Neural crest cell (in vitro differentiated cells): Measurements from ENCODE around the gene SCN5A. TPM values are rescaled to one million over a fixed set of nuclear protein-coding genes. Genes with fewer than 3 reads are reported as not detected.

Source experiments
- DNase-seq: peaks from one replicate; pipeline ENCODE4 v3.0.0; 2021; ENCODE audit warnings: low read depth, mixed read lengths, low spot score
- H3K27ac Mint-ChIP-seq: one replicate; pipeline ENCODE4 v1.8.0; 2021; ENCODE audit warnings: mild to moderate bottlenecking, mixed read lengths; ENCODE audit not compliant: unreplicated experiment
- H3K27me3 Mint-ChIP-seq: 2 replicates; pipeline ENCODE4 v1.8.0; 2021; ENCODE audit warnings: low read depth, mild to moderate bottlenecking, mixed read lengths
- H3K36me3 Mint-ChIP-seq: 2 replicates; pipeline ENCODE4 v1.8.0; 2021; ENCODE audit warnings: low read depth, mild to moderate bottlenecking, mixed read lengths
- H3K4me1 Mint-ChIP-seq: 2 replicates; pipeline ENCODE4 v1.8.0; 2021; ENCODE audit warnings: mixed read lengths
- H3K4me3 Mint-ChIP-seq: one replicate; pipeline ENCODE4 v1.8.0; 2021; ENCODE audit warnings: mild to moderate bottlenecking, mixed read lengths
- H3K9me3 Mint-ChIP-seq: 2 replicates; pipeline ENCODE4 v1.8.0; 2021; ENCODE audit warnings: mixed read lengths
- CTCF ChIP-seq: fragments of 200-600 bp; sonication (generic); conservative IDR thresholded peaks from 2 replicates; pipeline ENCODE4 v1.5.0; 2021; ENCODE audit warnings: antibody characterized with exemption, mild to moderate bottlenecking
- total RNA-seq: library from RNA; stranded (reverse); gene quantifications from 2 replicates; pipeline ENCODE4 v1.2.1, GENCODE V29; 2021

SCN5A gene
- total RNA-seq, 1 donor from 2014 or later, result 1.2 TPM

- H3K36me3 Mint-ChIP-seq, result no peaks in the 10 kb centered on the region
- no peak overlapping the region for H3K4me3 Mint-ChIP-seq
- no peaks in the 10 kb centered on the region for H3K4me1 Mint-ChIP-seq
- no peak for DNase-seq
- H3K27me3 Mint-ChIP-seq, result peaks cover 15% of the 10 kb centered on the region
- no peak for TF ChIP-seq CTCF
- H3K27ac Mint-ChIP-seq, result no peak overlapping the region
- no peaks in the 10 kb centered on the region for H3K9me3 Mint-ChIP-seq
These were observed 33.4 kb downstream of the SCN5A start for GRCh38 chr3:38616111-38616510.

- Mint-ChIP-seq H3K9me3 (no peaks in the 10 kb centered on the region), H3K27me3 (peaks cover 15% of the 10 kb centered on the region), H3K36me3 (no peaks in the 10 kb centered on the region), H3K27ac (no peak overlapping the region), H3K4me3 (no peak overlapping the region), H3K4me1 (no peaks in the 10 kb centered on the region)
- no peak for TF ChIP-seq CTCF
- DNase-seq, result no peak
These were observed 34.7 kb downstream of the SCN5A start for GRCh38 chr3:38614651-38615352.

- no peak overlapping the region for H3K4me3 Mint-ChIP-seq
- no peaks in the 10 kb centered on the region for H3K4me1 Mint-ChIP-seq
- H3K27ac Mint-ChIP-seq, result no peak overlapping the region
- no peak for TF ChIP-seq CTCF
- DNase-seq, result no peak
- no peaks in the 10 kb centered on the region for H3K36me3 Mint-ChIP-seq
- no peaks in the 10 kb centered on the region for H3K9me3 Mint-ChIP-seq
- peaks cover 15% of the 10 kb centered on the region for H3K27me3 Mint-ChIP-seq
These were observed 35.4 kb downstream of the SCN5A start for GRCh38 chr3:38614091-38614490.

GRCh38 chr3:38613426-38613825 lies 36.1 kb downstream of the SCN5A start:
- peaks cover 11% of the 10 kb centered on the region for H3K27me3 Mint-ChIP-seq
- H3K9me3 Mint-ChIP-seq, result no peaks in the 10 kb centered on the region
- no peak for DNase-seq
- H3K4me1 Mint-ChIP-seq, result no peaks in the 10 kb centered on the region
- H3K4me3 Mint-ChIP-seq, result no peak overlapping the region
- TF ChIP-seq CTCF, result no peak
- H3K27ac Mint-ChIP-seq, result no peak overlapping the region
- H3K36me3 Mint-ChIP-seq, result no peaks in the 10 kb centered on the region

- DNase-seq, result no peak
- Mint-ChIP-seq H3K27ac (no peak overlapping the region), H3K27me3 (peaks cover 4% of the 10 kb centered on the region), H3K4me1 (peaks cover 2% of the 10 kb centered on the region), H3K9me3 (no peaks in the 10 kb centered on the region), H3K36me3 (no peaks in the 10 kb centered on the region), H3K4me3 (no peak overlapping the region)
- TF ChIP-seq CTCF, result no peak
These were observed 37.6 kb downstream of the SCN5A start for GRCh38 chr3:38611866-38612265.
